Neuronal stem cell (in vitro differentiated cells): ENCODE results near the gene C2CD3.

Experiments
- DNase-seq: peaks from one replicate; pipeline ENCODE4 v3.0.0-alpha.2; 2013; ENCODE audit warnings: low spot score
- H2AFZ ChIP-seq: one replicate; pipeline ENCODE4 v1.6.1; 2013; ENCODE audit warnings: mild to moderate bottlenecking, low read length, inconsistent platforms
- H2AK5ac ChIP-seq: 2 replicates; pipeline ENCODE4 v1.6.1; 2013; ENCODE audit warnings: low read depth, mild to moderate bottlenecking, inconsistent platforms, low read length, moderate library complexity, mixed read lengths
- H2BK120ac ChIP-seq: 2 replicates; pipeline ENCODE4 v1.6.1; 2013; ENCODE audit warnings: low read depth, mild to moderate bottlenecking, inconsistent platforms, low read length, moderate library complexity, mixed read lengths
- H2BK12ac ChIP-seq: one replicate; pipeline ENCODE4 v1.6.1; 2013; ENCODE audit warnings: low read length, inconsistent platforms
- H2BK15ac ChIP-seq: 2 replicates; pipeline ENCODE4 v1.6.1; 2013; ENCODE audit warnings: mild to moderate bottlenecking, low read length, inconsistent platforms, mixed read lengths
- H2BK5ac ChIP-seq: one replicate; pipeline ENCODE4 v1.6.1; 2013; ENCODE audit warnings: inconsistent platforms, mild to moderate bottlenecking, low read length, moderate library complexity
- H3K14ac ChIP-seq: one replicate; pipeline ENCODE4 v1.6.1; 2013; ENCODE audit warnings: low read length, inconsistent platforms
- H3K18ac ChIP-seq: 2 replicates; pipeline ENCODE4 v1.6.1; 2013; ENCODE audit warnings: low read length, inconsistent platforms
- H3K23ac ChIP-seq: 2 replicates; pipeline ENCODE4 v1.6.1; 2013; ENCODE audit warnings: low read depth, mild to moderate bottlenecking, mixed read lengths, low read length, inconsistent platforms; ENCODE audit not compliant: poor library complexity
- H3K27ac ChIP-seq: replicated peaks from 3 replicates; pipeline ENCODE4 v1.5.1; 2013; ENCODE audit warnings: low read length, inconsistent platforms
- H3K27me3 ChIP-seq, 3 experiments: 2 replicates each; pipeline ENCODE4 v1.6.1; 2013; ENCODE audit warnings: low read length in 3 of 3, mild to moderate bottlenecking in 2 of 3, inconsistent platforms in 1 of 3, low read depth in 1 of 3, mixed read lengths in 1 of 3, moderate library complexity in 1 of 3; ENCODE audit not compliant: control insufficient read depth in 3 of 3, insufficient read depth in 3 of 3
- H3K36me3 ChIP-seq, 2 donors: replicated peaks in 1 of 2; 2 replicates each; pipeline ENCODE4 v1.6.1; 2013; ENCODE audit warnings: low read length in 2 of 2; ENCODE audit not compliant: control insufficient read depth in 2 of 2, insufficient read depth in 2 of 2
- H3K4ac ChIP-seq: 2 replicates; pipeline ENCODE4 v1.6.1; 2013; ENCODE audit warnings: inconsistent platforms, mild to moderate bottlenecking, low read length, moderate library complexity
- H3K4me1 ChIP-seq, 2 donors: 1 replicate in 1 of 2; 2 replicates in 1 of 2; pipeline ENCODE4 v1.6.1; 2013; ENCODE audit warnings: low read length in 2 of 2, low read depth in 1 of 2; ENCODE audit not compliant: control insufficient read depth in 2 of 2, insufficient read depth in 1 of 2
- H3K4me2 ChIP-seq: one replicate; pipeline ENCODE4 v1.6.1; 2013; ENCODE audit warnings: mild to moderate bottlenecking, low read length, inconsistent platforms; ENCODE audit not compliant: insufficient read depth, poor library complexity, severe bottlenecking
- H3K4me3 ChIP-seq, 2 donors: 2 replicates each; pipeline ENCODE4 v1.5.1; 2013; ENCODE audit warnings: low read length in 2 of 2, mild to moderate bottlenecking in 2 of 2, inconsistent platforms in 1 of 2, moderate library complexity in 1 of 2
- H3K79me1 ChIP-seq: one replicate; pipeline ENCODE4 v1.6.1; 2013; ENCODE audit warnings: low read depth, mild to moderate bottlenecking, inconsistent platforms, low read length, moderate library complexity
- H3K9ac ChIP-seq: one replicate; pipeline ENCODE4 v1.6.1; 2013; ENCODE audit warnings: mild to moderate bottlenecking, low read depth, low read length, inconsistent platforms; ENCODE audit not compliant: poor library complexity
- H3K9me3 ChIP-seq, 2 donors: replicated peaks in 1 of 2; 2 replicates each; pipeline versions ENCODE3 to v1.6.1; 2013; ENCODE audit warnings: low read length in 2 of 2, mild to moderate bottlenecking in 2 of 2, inconsistent platforms in 1 of 2, low read depth in 1 of 2, mixed read lengths in 1 of 2, moderate library complexity in 1 of 2; ENCODE audit not compliant: control insufficient read depth in 2 of 2, insufficient read depth in 1 of 2
- H4K8ac ChIP-seq: one replicate; pipeline ENCODE4 v1.6.1; 2013; ENCODE audit warnings: low read depth, mild to moderate bottlenecking, inconsistent platforms, low read length, moderate library complexity
- H4K91ac ChIP-seq: one replicate; pipeline ENCODE4 v1.6.1; 2013; ENCODE audit warnings: low read length, low read depth, mild to moderate bottlenecking, inconsistent platforms; ENCODE audit not compliant: poor library complexity
- WGBS, 2 donors: extraction: QIAGEN DNeasy Blood & Tissue Kit; methylation state at CpG; one replicate each; pipeline ENCODE4 v1.1.7; 2013; ENCODE audit warnings: missing lambda C conversion rate in 2 of 2, mixed read lengths in 1 of 2; ENCODE audit not compliant: insufficient read length in 2 of 2, insufficient replicate concordance in 1 of 2; ENCODE audit errors: extremely low coverage in 2 of 2; 5-methylcytosine and 5-hydroxymethylcytosine counted together

The C2CD3 gene

GRCh38 chr11:74162681-74163467 is 7.9 kb downstream of the C2CD3 start:
- H3K18ac ChIP-seq, result no peak overlapping the region
- no peaks in the 10 kb centered on the region for H3K27me3 ChIP-seq
- H2AK5ac ChIP-seq, result no peak overlapping the region
- no peak overlapping the region for H3K9ac ChIP-seq
- no peak overlapping the region for H4K8ac ChIP-seq
- no peak overlapping the region for H2BK15ac ChIP-seq
- no peak overlapping the region for H3K4me2 ChIP-seq
- H3K4ac ChIP-seq, result no peak overlapping the region
- no peak for DNase-seq
- peaks cover 7 to 91% of the 10 kb centered on the region in 2 donors for H3K36me3 ChIP-seq
- H2AFZ ChIP-seq, result no peak overlapping the region
- no peaks in the 10 kb centered on the region for H3K79me1 ChIP-seq
- no peak overlapping the region for H2BK120ac ChIP-seq
- no peak overlapping the region for H2BK5ac ChIP-seq
- H2BK12ac ChIP-seq, result no peak overlapping the region
- H3K14ac ChIP-seq, result no peak overlapping the region
- no peaks in the 10 kb centered on the region for H3K9me3 ChIP-seq
- WGBS, 2 donors, result no CpG with 5 or more reads among the region's 2 CpGs
- no peak overlapping the region for H3K27ac ChIP-seq
- H3K23ac ChIP-seq, result no peak overlapping the region
- H3K4me1 ChIP-seq, result no peaks in the 10 kb centered on the region
- H3K4me3 ChIP-seq, result no peak overlapping the region
- no peak overlapping the region for H4K91ac ChIP-seq

- no peak overlapping the region for H2AK5ac ChIP-seq
- no peak overlapping the region for H3K18ac ChIP-seq
- H2BK120ac ChIP-seq, result no peak overlapping the region
- no peak overlapping the region for H3K4me3 ChIP-seq
- no peak for DNase-seq
- no peak overlapping the region for H2BK15ac ChIP-seq
- no peak overlapping the region for H2AFZ ChIP-seq
- no peaks in the 10 kb centered on the region for H3K4me1 ChIP-seq
- H3K9me3 ChIP-seq, result no peaks in the 10 kb centered on the region
- H3K4me2 ChIP-seq, result no peak overlapping the region
- H3K23ac ChIP-seq, result no peak overlapping the region
- no peak overlapping the region for H4K8ac ChIP-seq
- no peaks in the 10 kb centered on the region for H3K27me3 ChIP-seq
- no peak overlapping the region for H3K14ac ChIP-seq
- no peaks in the 10 kb centered on the region for H3K79me1 ChIP-seq
- H3K9ac ChIP-seq, result no peak overlapping the region
- no peak overlapping the region for H3K27ac ChIP-seq
- no peak overlapping the region for H4K91ac ChIP-seq
- H2BK5ac ChIP-seq, result no peak overlapping the region
- H2BK12ac ChIP-seq, result no peak overlapping the region
- no peak overlapping the region for H3K4ac ChIP-seq
- peaks cover 2 to 84% of the 10 kb centered on the region in 2 donors for H3K36me3 ChIP-seq
Measured at GRCh38 chr11:74159642-74160041, 11.2 kb downstream of the C2CD3 start.

GRCh38 chr11:74157169-74157568 is 13.6 kb downstream of the C2CD3 start:
- no peak overlapping the region for H3K14ac ChIP-seq

GRCh38 chr11:74154620-74155281 is 16.1 kb downstream of the C2CD3 start:
- H2BK5ac ChIP-seq, result no peak overlapping the region
- no peak overlapping the region for H2BK12ac ChIP-seq
- no peak overlapping the region for H3K4ac ChIP-seq
- no peak overlapping the region for H3K4me2 ChIP-seq
- H2BK120ac ChIP-seq, result no peak overlapping the region
- no peak overlapping the region for H3K4me3 ChIP-seq
- H3K4me1 ChIP-seq, result no peaks in the 10 kb centered on the region
- no peak overlapping the region for H2AK5ac ChIP-seq
- H3K18ac ChIP-seq, result no peak overlapping the region
- H2BK15ac ChIP-seq, result no peak overlapping the region
- no peak overlapping the region for H4K91ac ChIP-seq
- no peak overlapping the region for H3K14ac ChIP-seq
- peaks cover 0 to 39% of the 10 kb centered on the region in 2 donors for H3K36me3 ChIP-seq
- no CpG with 5 or more reads among the region's 1 CpG for WGBS, 2 donors
- no peak overlapping the region for H3K27ac ChIP-seq
- DNase-seq, result no peak
- H2AFZ ChIP-seq, result no peak overlapping the region
- no peaks in the 10 kb centered on the region for H3K27me3 ChIP-seq
- no peaks in the 10 kb centered on the region for H3K79me1 ChIP-seq
- no peaks in the 10 kb centered on the region for H3K9me3 ChIP-seq
- no peak overlapping the region for H4K8ac ChIP-seq
- H3K9ac ChIP-seq, result no peak overlapping the region
- H3K23ac ChIP-seq, result no peak overlapping the region

More at GRCh38 chr11:74157169-74157568, 13.6 kb downstream of the C2CD3 start:
- H3K4ac ChIP-seq, result no peak overlapping the region
- H2BK15ac ChIP-seq, result no peak overlapping the region
- no peaks in the 10 kb centered on the region for H3K9me3 ChIP-seq
- H3K36me3 ChIP-seq, result peaks cover 0 to 59% of the 10 kb centered on the region in 2 donors
- no peak overlapping the region for H2BK120ac ChIP-seq
- no peak overlapping the region for H3K4me3 ChIP-seq
- WGBS, 2 donors, result no CpG with 5 or more reads among the region's 1 CpG
- no peaks in the 10 kb centered on the region for H3K79me1 ChIP-seq
- no peak for DNase-seq
- no peak overlapping the region for H4K91ac ChIP-seq
- no peaks in the 10 kb centered on the region for H3K27me3 ChIP-seq
- H2BK12ac ChIP-seq, result no peak overlapping the region
- H2AK5ac ChIP-seq, result no peak overlapping the region
- H3K23ac ChIP-seq, result no peak overlapping the region
- H3K18ac ChIP-seq, result no peak overlapping the region
- no peak overlapping the region for H3K4me2 ChIP-seq
- H4K8ac ChIP-seq, result no peak overlapping the region
- H3K9ac ChIP-seq, result no peak overlapping the region
- H3K27ac ChIP-seq, result no peak overlapping the region
- no peaks in the 10 kb centered on the region for H3K4me1 ChIP-seq
- H2BK5ac ChIP-seq, result no peak overlapping the region
- no peak overlapping the region for H2AFZ ChIP-seq
